GM12878 (cell line): Measurements from ENCODE around the gene RYK. TPM values are rescaled to one million over a fixed set of nuclear protein-coding genes. Genes with fewer than 3 reads are reported as not detected.

Experiments used
- ATAC-seq: fragments of 200-7000 bp; cut with Tn5 transposase; 3 replicates; pipeline ENCODE4 v1.9.1; 2020; ENCODE audit warnings: mild to moderate bottlenecking, moderate library complexity
- BruUV-seq: library from RNA; stranded (reverse); fragments of 400-500 nt; replicated peaks from 2 replicates; lab custom pipeline; 2021; lab: Mats Ljungman, UMichigan
- CTCF ChIA-PET: fragments of 300-600 bp; sonication (Branson Sonifier 250); formaldehyde crosslinking; extraction: SDS; loops from one replicate; lab custom pipeline; 2021; ENCODE audit warnings: inconsistent platforms; lab: Yijun Ruan, JAX
- POLR2A ChIA-PET: fragments of 350-600 bp; formaldehyde crosslinking; extraction: SDS; loops from one replicate; lab custom pipeline; 2021; ENCODE audit warnings: inconsistent platforms; lab: Charles Lee
- RAD21 ChIA-PET: fragments of 300-600 bp; sonication (Branson Sonifier 250); formaldehyde crosslinking; loops from one replicate; lab custom pipeline; 2023; ENCODE audit warnings: antibody characterized with exemption; ENCODE audit not compliant: unreplicated experiment; lab: Charles Lee
- SMC1A ChIA-PET: fragments of 300-600 bp; sonication (Branson Sonifier 250); formaldehyde crosslinking; loops from one replicate; lab custom pipeline; 2023; ENCODE audit not compliant: unreplicated experiment, uncharacterized antibody; lab: Charles Lee
- DNase-seq: peaks from one replicate; pipeline ENCODE4 v3.0.0-alpha.2; 2011; ENCODE audit warnings: low read depth, low spot score
- FAIRE-seq: peaks from 3 replicates; lab custom pipeline; 2011; peaks lifted over from hg19 to GRCh38; lab: Jason Lieb, UNC
- H2AFZ ChIP-seq: 2 replicates; pipeline ENCODE4 v1.6.0; 2011; ENCODE audit warnings: low read depth, low read length, control low read depth; ENCODE audit not compliant: control insufficient read depth
- H3K27ac ChIP-seq: 2 replicates; pipeline ENCODE4 v1.5.1; 2011; ENCODE audit warnings: control low read depth; ENCODE audit not compliant: control insufficient read depth, insufficient read depth
- H3K27me3 ChIP-seq, 2 experiments: replicated peaks in 1 of 2; 2 replicates each; pipeline versions ENCODE4 v1.6.0 to v1.6.1; 2011; ENCODE audit warnings: low read length in 1 of 2; ENCODE audit not compliant: control insufficient read depth in 2 of 2, insufficient read depth in 2 of 2
- H3K36me3 ChIP-seq, 2 experiments: 2 replicates each; pipeline ENCODE4 v1.5.1; 2011; ENCODE audit warnings: low read length in 1 of 2; ENCODE audit not compliant: control insufficient read depth in 2 of 2, insufficient read depth in 2 of 2
- H3K4me1 ChIP-seq: 2 replicates; pipeline ENCODE4 v1.6.1; 2011; ENCODE audit warnings: mild to moderate bottlenecking, low read length, moderate library complexity, mixed read lengths; ENCODE audit not compliant: control insufficient read depth, insufficient read depth
- H3K4me2 ChIP-seq: 2 replicates; pipeline ENCODE4 v1.6.0; 2011; ENCODE audit warnings: control low read depth; ENCODE audit not compliant: control insufficient read depth, insufficient read depth
- H3K4me3 ChIP-seq: fragments of 200-600 bp; sonication (generic); 2 replicates; pipeline ENCODE4 v1.5.1; 2016
- H3K79me2 ChIP-seq: 2 replicates; pipeline ENCODE4 v1.6.0; 2011; ENCODE audit warnings: low read length; ENCODE audit not compliant: control insufficient read depth, insufficient read depth
- H3K9ac ChIP-seq: 2 replicates; pipeline ENCODE4 v1.8.0; 2011; ENCODE audit warnings: low read length, control low read depth, mixed read lengths; ENCODE audit not compliant: control insufficient read depth, insufficient read depth
- H3K9me3 ChIP-seq: replicated peaks from 3 replicates; pipeline ENCODE4 v1.5.1; 2011; ENCODE audit warnings: mild to moderate bottlenecking, low read length; ENCODE audit not compliant: control insufficient read depth, insufficient read depth
- H4K20me1 ChIP-seq: 2 replicates; pipeline ENCODE4 v1.6.0; 2011; ENCODE audit not compliant: control insufficient read depth, insufficient read depth
- GABPA ChIP-seq: IDR thresholded peaks from 2 replicates; pipeline ENCODE4 v1.6.1; 2014; ENCODE audit warnings: antibody characterized with exemption, low read depth, mild to moderate bottlenecking, inconsistent platforms
- MEF2A ChIP-seq: IDR thresholded peaks from 2 replicates; pipeline ENCODE4 v1.6.1; 2011; ENCODE audit warnings: low read depth, mild to moderate bottlenecking, low read length, moderate library complexity; ENCODE audit not compliant: insufficient read depth
- MEF2B ChIP-seq: fragments of 450-650 bp; IDR thresholded peaks from 2 replicates; pipeline ENCODE4 v1.6.1; 2018; ENCODE audit warnings: mild to moderate bottlenecking, moderate library complexity; ENCODE audit not compliant: partially characterized antibody, poor library complexity, severe bottlenecking
- PAX5 ChIP-seq: IDR thresholded peaks from 2 replicates; pipeline ENCODE4 v1.6.1; 2011; ENCODE audit warnings: low read depth, low read length, borderline replicate concordance
- RAD21 ChIP-seq: IDR thresholded peaks from 2 replicates; pipeline ENCODE4 v1.6.1; 2011; ENCODE audit warnings: mild to moderate bottlenecking, low read depth, low read length, moderate library complexity; ENCODE audit not compliant: insufficient read depth
- SMC3 ChIP-seq: IDR thresholded peaks from 2 replicates; pipeline ENCODE4 v1.6.1; 2011; ENCODE audit warnings: low read length, improper control_type of control experiment, borderline replicate concordance
- STAT1 ChIP-seq: fragments of 450-650 bp; conservative IDR thresholded peaks from 2 replicates; pipeline ENCODE4 v1.6.1; 2014; ENCODE audit warnings: antibody characterized with exemption, mild to moderate bottlenecking
- YY1 ChIP-seq: IDR thresholded peaks from 2 replicates; pipeline ENCODE4 v1.6.1; 2011; ENCODE audit warnings: low read depth, mild to moderate bottlenecking, low read length
- WGBS: methylation state at CpG from one replicate; pipeline ENCODE4 v1.1.6; 2016; ENCODE audit warnings: low lambda C conversion rate; ENCODE audit not compliant: insufficient replicate concordance, insufficient coverage; ENCODE audit errors: missing lambda C conversion rate; 5-methylcytosine and 5-hydroxymethylcytosine counted together
- in situ Hi-C: fragments of 300-500 bp; cut with MboI; formaldehyde crosslinking; loops from 9 replicates; pipeline ENCODE4 v1.14.3; 2018; ENCODE audit warnings: mixed read lengths
- intact Hi-C: fragments of 100-400 bp; cut with micrococcal nuclease; formaldehyde crosslinking; loops from one replicate; pipeline ENCODE4 v1.14.2; 2022; ENCODE audit not compliant: unreplicated experiment
- polyA plus RNA-seq, 11 experiments: library from polyadenylated mRNA; depleted of rRNA in 4 of 11; unstranded in 6 of 11; stranded (reverse) in 5 of 11; fragments of >200 nt; fragmentation: Nextera tagmentation in 4 of 11; fragmentation: Illumina TruSeq in 1 of 11; extraction: Ambion mirVana in 4 of 11; extraction: Trizol in 1 of 11; gene quantifications; 1 replicate in 1 of 11; 2 replicates in 10 of 11; pipeline versions ENCODE4 v1.2.1 to v1.2.3, GENCODE V29; 2011 to 2016; ENCODE audit warnings: inconsistent platforms in 2 of 11, missing spikeins in 2 of 11, low read depth in 1 of 11
- total RNA-seq, 4 experiments: library from RNA; depleted of rRNA in 3 of 4; stranded (reverse); fragments of >200 nt in 3 of 4; fragmentation: Illumina TruSeq in 1 of 4; extraction: Trizol in 1 of 4; gene quantifications; 2 replicates each; pipeline versions ENCODE4 v1.2.1 to v1.2.3, GENCODE V29; 2013 to 2021
- TF ChIP-seq, protein P1 (sequence below), 3 experiments: IDR thresholded peaks in 2 of 3; conservative IDR thresholded peaks in 1 of 3; 2 replicates each; pipeline ENCODE4 v1.5.1; 2011; ENCODE audit warnings: low read depth in 3 of 3, low read length in 3 of 3, mild to moderate bottlenecking in 3 of 3, control low read depth in 2 of 3, moderate library complexity in 2 of 3, inconsistent platforms in 1 of 3, mixed read lengths in 1 of 3; ENCODE audit not compliant: control insufficient read depth in 2 of 3, insufficient read depth in 1 of 3; ENCODE audit errors: extremely low read depth in 1 of 3
- TF ChIP-seq, protein P2 (sequence below): fragments of 450-650 bp; IDR thresholded peaks from 2 replicates; pipeline ENCODE4 v1.6.1; 2017; ENCODE audit warnings: mild to moderate bottlenecking, low read depth, inconsistent platforms; ENCODE audit not compliant: poor library complexity, severe bottlenecking
- TF ChIP-seq, protein P3 (sequence below): fragments of 450-650 bp; IDR thresholded peaks from 2 replicates; pipeline ENCODE4 v1.6.1; 2016; ENCODE audit warnings: mild to moderate bottlenecking

The RYK gene
- total and polyA plus RNA-seq, 10 of the 15 experiments (the other 5 are each of a cell fraction or from before 2014, with no cell fraction given), result 2.0 to 25.1 (median 11.1) TPM

DNA sequence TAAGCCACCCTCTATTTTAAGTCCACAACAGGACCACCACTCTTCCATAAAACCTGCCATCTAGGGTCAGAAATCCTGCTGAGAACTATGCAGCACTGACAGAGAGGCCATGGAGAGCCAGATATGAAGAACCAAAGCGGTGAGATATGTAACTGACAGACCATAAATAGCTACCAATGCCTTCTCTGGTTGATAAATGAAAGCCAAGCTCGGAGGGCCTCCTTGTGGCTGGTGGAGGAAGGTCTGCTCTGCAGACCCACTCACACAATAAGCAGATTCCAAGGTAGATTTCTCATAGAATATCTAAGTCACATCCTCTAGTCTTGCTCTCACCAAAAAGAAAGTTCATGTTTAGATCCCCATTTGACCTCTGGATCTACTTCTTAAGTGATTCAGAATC, 38.9 kb downstream of the RYK start:
- no TSS peak for BruUV-seq
- no peaks in the 10 kb centered on the region; the same call in 1 of the 2 replicates for H3K4me1 ChIP-seq
- ChIA-PET RAD21 (interaction anchor here (0.6 to 3.2 kb wide), 12 partner anchors 8 to 281 kb away, joined by 3 to 25 read pairs (median 4); no protein-coding TSS in a partner anchor), SMC1A (interaction anchor here (0.7 to 2.8 kb wide), 21 partner anchors 12 to 395 kb away, joined by 3 to 21 read pairs (median 4); no protein-coding TSS in a partner anchor), POLR2A (interaction anchor here (0.6 kb wide), 1 partner anchor 408 kb away, joined by 4 read pairs; no protein-coding TSS in a partner anchor), CTCF (interaction anchor here (0.6 to 7.9 kb wide), 37 partner anchors 8 to 1787 kb away, joined by 3 to 137 read pairs (median 7); no protein-coding TSS in a partner anchor)
- H3K4me3 ChIP-seq, result no peak overlapping the region
- peak; percentile 40; the same call in 1 of the 2 replicates for TF ChIP-seq SMC3
- peak; percentile 81 for TF ChIP-seq RAD21
- peak; percentile 85; the same call in 1 of the 2 replicates for TF ChIP-seq MEF2A
- TF ChIP-seq, protein P1, sequence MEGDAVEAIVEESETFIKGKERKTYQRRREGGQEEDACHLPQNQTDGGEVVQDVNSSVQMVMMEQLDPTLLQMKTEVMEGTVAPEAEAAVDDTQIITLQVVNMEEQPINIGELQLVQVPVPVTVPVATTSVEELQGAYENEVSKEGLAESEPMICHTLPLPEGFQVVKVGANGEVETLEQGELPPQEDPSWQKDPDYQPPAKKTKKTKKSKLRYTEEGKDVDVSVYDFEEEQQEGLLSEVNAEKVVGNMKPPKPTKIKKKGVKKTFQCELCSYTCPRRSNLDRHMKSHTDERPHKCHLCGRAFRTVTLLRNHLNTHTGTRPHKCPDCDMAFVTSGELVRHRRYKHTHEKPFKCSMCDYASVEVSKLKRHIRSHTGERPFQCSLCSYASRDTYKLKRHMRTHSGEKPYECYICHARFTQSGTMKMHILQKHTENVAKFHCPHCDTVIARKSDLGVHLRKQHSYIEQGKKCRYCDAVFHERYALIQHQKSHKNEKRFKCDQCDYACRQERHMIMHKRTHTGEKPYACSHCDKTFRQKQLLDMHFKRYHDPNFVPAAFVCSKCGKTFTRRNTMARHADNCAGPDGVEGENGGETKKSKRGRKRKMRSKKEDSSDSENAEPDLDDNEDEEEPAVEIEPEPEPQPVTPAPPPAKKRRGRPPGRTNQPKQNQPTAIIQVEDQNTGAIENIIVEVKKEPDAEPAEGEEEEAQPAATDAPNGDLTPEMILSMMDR (IDR thresholded peaks at IDR 0.05 in 2 of 3, conservative IDR thresholded peaks at IDR 0.05 in 1 of 3; ENCODE audit: control insufficient read depth in 2 of 3, extremely low read depth in 1 of 3, insufficient read depth in 1 of 3, low read depth in 3 of 3, low read length in 3 of 3), result peak; percentile 45 to 71 (median 55); a peak in 5 of 6 replicates
- peak; percentile 42 for TF ChIP-seq MEF2B
- TF ChIP-seq, protein P2, sequence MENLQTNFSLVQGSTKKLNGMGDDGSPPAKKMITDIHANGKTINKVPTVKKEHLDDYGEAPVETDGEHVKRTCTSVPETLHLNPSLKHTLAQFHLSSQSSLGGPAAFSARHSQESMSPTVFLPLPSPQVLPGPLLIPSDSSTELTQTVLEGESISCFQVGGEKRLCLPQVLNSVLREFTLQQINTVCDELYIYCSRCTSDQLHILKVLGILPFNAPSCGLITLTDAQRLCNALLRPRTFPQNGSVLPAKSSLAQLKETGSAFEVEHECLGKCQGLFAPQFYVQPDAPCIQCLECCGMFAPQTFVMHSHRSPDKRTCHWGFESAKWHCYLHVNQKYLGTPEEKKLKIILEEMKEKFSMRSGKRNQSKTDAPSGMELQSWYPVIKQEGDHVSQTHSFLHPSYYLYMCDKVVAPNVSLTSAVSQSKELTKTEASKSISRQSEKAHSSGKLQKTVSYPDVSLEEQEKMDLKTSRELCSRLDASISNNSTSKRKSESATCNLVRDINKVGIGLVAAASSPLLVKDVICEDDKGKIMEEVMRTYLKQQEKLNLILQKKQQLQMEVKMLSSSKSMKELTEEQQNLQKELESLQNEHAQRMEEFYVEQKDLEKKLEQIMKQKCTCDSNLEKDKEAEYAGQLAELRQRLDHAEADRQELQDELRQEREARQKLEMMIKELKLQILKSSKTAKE, result no peak
- TF ChIP-seq YY1, result peak; percentile 45; the same call in 1 of the 2 replicates
- TF ChIP-seq, protein P3, sequence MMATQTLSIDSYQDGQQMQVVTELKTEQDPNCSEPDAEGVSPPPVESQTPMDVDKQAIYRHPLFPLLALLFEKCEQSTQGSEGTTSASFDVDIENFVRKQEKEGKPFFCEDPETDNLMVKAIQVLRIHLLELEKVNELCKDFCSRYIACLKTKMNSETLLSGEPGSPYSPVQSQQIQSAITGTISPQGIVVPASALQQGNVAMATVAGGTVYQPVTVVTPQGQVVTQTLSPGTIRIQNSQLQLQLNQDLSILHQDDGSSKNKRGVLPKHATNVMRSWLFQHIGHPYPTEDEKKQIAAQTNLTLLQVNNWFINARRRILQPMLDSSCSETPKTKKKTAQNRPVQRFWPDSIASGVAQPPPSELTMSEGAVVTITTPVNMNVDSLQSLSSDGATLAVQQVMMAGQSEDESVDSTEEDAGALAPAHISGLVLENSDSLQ, result 0 out of 2 replicates have a peak, but pooled peaks have one; percentile 7
- no peak for TF ChIP-seq STAT1
- TF ChIP-seq GABPA, result no peak
- no peak for TF ChIP-seq PAX5
- no peak overlapping the region for H3K27ac ChIP-seq
- intact Hi-C loops (loop anchor here (1.0 to 10.0 kb wide), 4 partner anchors 96 to 1487 kb away; partner anchors contain the start of genes AMOTL2 and NPHP3), in situ Hi-C loops (loop anchor here (10.0 to 25.0 kb wide), 3 partner anchors 277 to 1474 kb away; no protein-coding TSS in a partner anchor)
- H2AFZ ChIP-seq, result no peak overlapping the region
- 87% methylated on average over 2 of the region's 2 CpGs for WGBS
- no peaks in the 10 kb centered on the region; the same call in 1 of the 2 replicates for H4K20me1 ChIP-seq
- ATAC-seq (peak; percentile 87), DNase-seq (no peak), FAIRE-seq (peak; percentile 65)
- H3K4me2 ChIP-seq, result no peak overlapping the region
- H3K36me3 ChIP-seq, result no peaks in the 10 kb centered on the region; a peak in 1 of 4 replicates
- no peak overlapping the region for H3K9ac ChIP-seq
- no peaks in the 10 kb centered on the region for H3K9me3 ChIP-seq
- H3K27me3 ChIP-seq, result no peaks in the 10 kb centered on the region
- H3K79me2 ChIP-seq, result no peaks in the 10 kb centered on the region
